ENCODE results near the gene ESPL1.
"Not testable (repeated sequence)": the region's sequence is repeated elsewhere in the genome, so short reads cannot be mapped to it uniquely, and the experiment has no call there.

Gene ESPL1

GRCh38 chr12:53297106-53297505 is 29.0 kb downstream of the ESPL1 start:
- not testable (repeated sequence) for DNase-seq (ENCODE audit: low read depth in 2 of 2, low spot score in 1 of 2)

GRCh38 chr12:53298164-53298563 is 30.1 kb downstream of the ESPL1 start:
- no peak for DNase-seq (ENCODE audit: low read depth in 2 of 2, low spot score in 1 of 2)

GRCh38 chr12:53299101-53299453 is 31.0 kb downstream of the ESPL1 start:
- DNase-seq (ENCODE audit: low read depth in 2 of 2, low spot score in 1 of 2): no peak

- DNase-seq (ENCODE audit: low read depth in 2 of 2, low spot score in 1 of 2): peak; percentile 53 to 70
Observed at GRCh38 chr12:53299454-53300180, 31.5 kb downstream of the ESPL1 start, which contains the start of gene MYG1. TSS of gene MYG1 (plus strand) at chr12:53299695. CDS start at chr12:53299738, 43 bp downstream.

GRCh38 chr12:53300187-53300586 is 32.1 kb downstream of the ESPL1 start:
- no peak for DNase-seq (ENCODE audit: low read depth in 2 of 2, low spot score in 1 of 2)

GRCh38 chr12:53302903-53303302 is 34.8 kb downstream of the ESPL1 start:
- DNase-seq (ENCODE audit: low read depth in 2 of 2, low spot score in 1 of 2): no peak

- DNase-seq (ENCODE audit: low read depth in 2 of 2, low spot score in 1 of 2): no peak
Observed at GRCh38 chr12:53306826-53307225, 38.7 kb downstream of the ESPL1 start.

- DNase-seq (ENCODE audit: low read depth in 2 of 2, low spot score in 1 of 2): no peak
Observed at GRCh38 chr12:53308276-53308675, 40.2 kb downstream of the ESPL1 start.

- no peak for DNase-seq (ENCODE audit: low read depth in 2 of 2, low spot score in 1 of 2)
Observed at GRCh38 chr12:53313996-53314395, 45.9 kb downstream of the ESPL1 start.

GRCh38 chr12:53320352-53321195 is 52.5 kb downstream of the ESPL1 start:
- DNase-seq (ENCODE audit: low read depth in 2 of 2, low spot score in 1 of 2): no peak

- DNase-seq (ENCODE audit: low read depth in 2 of 2, low spot score in 1 of 2): peak in 1 of 2 donors; percentile 28
Observed at GRCh38 chr12:53324113-53324778, 56.1 kb downstream of the ESPL1 start.

GRCh38 chr12:53324779-53325510 is 56.8 kb downstream of the ESPL1 start:
- DNase-seq (ENCODE audit: low read depth in 2 of 2, low spot score in 1 of 2): peak; percentile 64 to 71

- no peak for DNase-seq (ENCODE audit: low read depth in 2 of 2, low spot score in 1 of 2)
Observed at GRCh38 chr12:53325511-53326061, 57.5 kb downstream of the ESPL1 start.

- no peak for DNase-seq (ENCODE audit: low read depth in 2 of 2, low spot score in 1 of 2)
Observed at GRCh38 chr12:53326460-53327185, 58.5 kb downstream of the ESPL1 start.

- no peak for DNase-seq (ENCODE audit: low read depth in 2 of 2, low spot score in 1 of 2)
Observed at GRCh38 chr12:53327435-53328042, 59.4 kb downstream of the ESPL1 start.

GRCh38 chr12:53328043-53328435 is 59.9 kb downstream of the ESPL1 start:
- no peak for DNase-seq (ENCODE audit: low read depth in 2 of 2, low spot score in 1 of 2)

- no peak for DNase-seq (ENCODE audit: low read depth in 2 of 2, low spot score in 1 of 2)
Observed at GRCh38 chr12:53330671-53331070, 62.6 kb downstream of the ESPL1 start.

GRCh38 chr12:53332339-53332738 is 64.2 kb downstream of the ESPL1 start:
- DNase-seq (ENCODE audit: low read depth in 2 of 2, low spot score in 1 of 2): not testable (repeated sequence)

GRCh38 chr12:53332744-53333143 is 64.6 kb downstream of the ESPL1 start:
- no peak for DNase-seq (ENCODE audit: low read depth in 2 of 2, low spot score in 1 of 2)

GRCh38 chr12:53333289-53333688 is 65.2 kb downstream of the ESPL1 start:
- no peak for DNase-seq (ENCODE audit: low read depth in 2 of 2, low spot score in 1 of 2)
